GM19043 (cell line): ENCODE measurements around the gene LRIG1.

Experiments used
- ATAC-seq: cut with Tn5 transposase; IDR thresholded peaks from one replicate; pipeline ENCODE4 v1.9.1; 2021; ENCODE audit warnings: low read depth; ENCODE audit not compliant: unreplicated experiment

Gene LRIG1

GRCh38 chr3:66490984-66491383 is 9.8 kb downstream of the LRIG1 start:
- ATAC-seq = no peak

- ATAC-seq = peak; percentile 47
Observed at GRCh38 chr3:66490214-66490613, 10.6 kb downstream of the LRIG1 start.

DNA sequence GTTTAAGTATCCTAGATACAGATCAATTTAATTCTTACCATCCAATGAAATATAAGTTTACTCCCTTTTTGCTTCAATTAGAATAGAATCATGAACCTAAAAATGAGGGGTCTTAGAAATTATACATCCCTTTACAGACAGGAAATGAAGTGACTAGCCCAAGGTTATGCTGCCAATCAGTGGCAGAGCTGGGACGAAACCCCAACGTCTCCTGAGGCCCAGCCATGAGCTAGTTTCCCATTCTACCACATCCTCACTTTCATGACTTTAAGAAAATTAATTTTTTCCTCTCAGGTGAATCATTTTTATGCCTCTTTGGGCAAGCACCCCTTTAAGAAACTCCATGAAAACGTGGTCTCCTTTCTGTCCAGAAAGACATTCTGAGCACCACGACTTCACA is 11.2 kb downstream of the LRIG1 start:
- no peak for ATAC-seq

GRCh38 chr3:66489115-66489514 is 11.7 kb downstream of the LRIG1 start:
- no peak for ATAC-seq

DNA sequence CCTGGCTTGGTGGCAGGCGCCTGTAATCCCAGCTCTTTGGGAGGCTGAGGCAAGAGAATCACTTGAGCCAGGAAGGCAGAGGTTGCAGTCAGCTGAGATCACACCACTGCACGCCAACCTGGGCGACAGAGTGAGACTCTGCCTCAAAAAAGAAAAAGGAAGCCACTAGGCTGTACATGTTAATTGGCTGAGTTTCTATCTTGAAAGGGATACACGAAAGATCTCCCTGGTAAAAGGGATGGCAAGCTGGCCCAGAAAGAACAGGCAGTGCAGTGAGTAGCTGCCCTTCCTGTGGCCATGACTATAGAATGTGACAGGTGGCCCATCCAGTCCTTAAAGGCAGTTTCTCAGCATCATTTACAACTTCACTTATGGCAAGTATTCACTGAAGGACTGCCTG is 12.3 kb downstream of the LRIG1 start:
- ATAC-seq = no peak

- no peak for ATAC-seq
Observed at GRCh38 chr3:66487465-66487864, 13.4 kb downstream of the LRIG1 start.

- ATAC-seq = no peak
Observed at GRCh38 chr3:66486646-66487045, 14.2 kb downstream of the LRIG1 start.

- no peak for ATAC-seq
Observed at GRCh38 chr3:66486202-66486601, 14.6 kb downstream of the LRIG1 start.

GRCh38 chr3:66485291-66485968 is 15.4 kb downstream of the LRIG1 start:
- ATAC-seq = no peak

GRCh38 chr3:66484106-66484844 is 16.5 kb downstream of the LRIG1 start:
- no peak for ATAC-seq

GRCh38 chr3:66483409-66483906 is 17.4 kb downstream of the LRIG1 start:
- ATAC-seq = no peak

GRCh38 chr3:66483006-66483405 is 17.8 kb downstream of the LRIG1 start:
- ATAC-seq = no peak

DNA sequence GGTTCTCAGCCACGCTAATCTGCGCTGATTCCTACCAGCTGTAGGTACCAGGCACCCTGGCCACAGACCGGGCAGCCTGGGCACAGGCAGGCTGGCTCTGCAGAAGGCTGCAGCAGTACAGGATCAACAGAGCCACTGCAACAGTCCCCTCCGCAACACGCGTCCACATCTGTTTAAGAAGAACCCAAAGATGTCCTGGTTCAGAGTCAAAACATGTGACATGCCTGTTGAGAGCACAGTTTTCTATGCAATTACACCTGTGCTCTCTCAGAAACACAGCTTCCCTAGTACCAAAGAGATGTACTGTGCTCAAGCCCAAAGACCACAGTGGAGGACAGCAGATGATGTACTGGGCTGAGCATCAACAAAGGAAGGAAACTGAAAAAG is 18.8 kb downstream of the LRIG1 start:
- ATAC-seq = no peak

DNA sequence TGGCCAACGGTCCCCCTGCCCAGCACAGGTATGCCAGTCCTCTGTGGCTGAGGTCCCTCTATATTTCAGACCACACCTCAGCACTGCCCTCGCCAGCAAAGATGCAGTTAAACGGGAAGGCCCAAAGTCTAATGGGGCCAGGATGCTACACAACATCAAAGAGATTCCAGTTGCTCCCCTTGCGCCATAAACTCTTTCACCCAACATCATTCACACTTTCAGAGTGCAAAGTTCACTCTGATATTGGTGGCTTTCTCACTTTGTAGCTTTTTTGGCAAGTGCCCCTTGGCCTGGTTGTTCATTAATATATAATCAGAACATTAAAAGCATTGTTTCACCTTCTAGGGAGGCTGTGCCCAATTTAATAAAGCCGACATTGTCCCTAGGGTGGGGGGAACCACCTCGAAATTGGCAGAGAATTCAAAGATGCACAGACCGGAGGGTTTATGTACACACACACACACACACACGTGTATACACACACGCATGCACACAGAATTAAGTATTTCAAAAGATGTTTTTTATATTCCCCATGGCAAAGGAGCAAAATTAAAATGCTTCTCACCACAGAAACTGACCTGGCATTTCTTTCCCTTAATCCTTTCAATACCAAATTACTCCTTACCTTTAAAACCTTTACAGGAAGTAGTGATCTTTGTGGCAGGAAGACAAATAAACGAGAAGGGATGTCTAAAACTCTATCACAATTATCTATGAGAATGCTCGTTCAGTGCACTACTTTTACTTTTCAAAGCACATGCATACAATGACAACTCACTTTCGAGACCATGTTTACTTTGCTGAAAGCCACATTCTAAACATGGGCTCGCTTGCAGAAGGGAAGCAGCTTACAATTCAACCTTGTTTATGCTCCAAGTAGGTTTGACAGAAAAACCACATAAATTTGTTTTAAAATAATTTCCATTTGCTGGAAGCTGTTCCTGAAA is 19.5 kb downstream of the LRIG1 start:
- peak; percentile 7 for ATAC-seq

DNA sequence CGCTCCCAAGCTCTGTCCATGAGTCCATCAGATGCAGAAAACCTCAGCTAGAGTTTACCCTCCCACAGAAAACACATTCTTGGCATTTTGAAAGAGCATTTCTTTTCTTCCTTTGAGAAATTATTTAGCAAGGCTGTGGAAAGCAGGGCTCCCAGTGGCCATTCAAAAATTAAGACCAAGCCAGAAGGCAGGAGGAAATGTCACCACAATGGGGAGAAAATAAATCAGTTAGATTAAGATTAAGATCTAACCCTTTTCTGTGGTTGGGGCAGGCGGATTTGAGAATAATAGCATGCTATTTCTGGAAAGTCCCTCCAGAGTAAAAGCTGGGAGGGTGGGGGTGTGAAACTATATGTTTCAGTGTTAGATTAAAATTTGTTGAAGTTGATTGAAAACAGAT is 20.2 kb downstream of the LRIG1 start:
- peak; percentile 40 for ATAC-seq

DNA sequence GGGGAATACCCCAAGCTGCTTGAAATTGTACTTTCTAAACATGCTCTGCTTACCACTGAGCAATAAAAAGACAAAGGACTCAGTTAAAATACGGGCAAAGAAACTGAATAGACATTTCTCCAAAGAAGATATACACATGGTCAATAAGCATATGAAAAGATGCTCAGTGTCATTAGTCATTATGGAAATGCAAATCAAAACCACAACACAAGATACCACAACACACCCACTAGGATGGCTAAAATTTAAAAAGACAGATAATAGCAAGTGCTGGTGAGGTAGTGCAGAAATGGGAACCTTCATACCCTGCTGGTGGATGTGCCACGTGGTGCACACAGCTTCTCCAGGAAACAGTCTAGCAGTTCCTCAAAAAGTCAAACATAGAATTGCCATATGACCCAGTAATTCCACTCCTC is 21.3 kb downstream of the LRIG1 start:
- ATAC-seq = no peak

- no peak for ATAC-seq
Observed at GRCh38 chr3:66478960-66479359, 21.9 kb downstream of the LRIG1 start.

- no peak for ATAC-seq
Observed at GRCh38 chr3:66477856-66478255, 23.0 kb downstream of the LRIG1 start.

DNA sequence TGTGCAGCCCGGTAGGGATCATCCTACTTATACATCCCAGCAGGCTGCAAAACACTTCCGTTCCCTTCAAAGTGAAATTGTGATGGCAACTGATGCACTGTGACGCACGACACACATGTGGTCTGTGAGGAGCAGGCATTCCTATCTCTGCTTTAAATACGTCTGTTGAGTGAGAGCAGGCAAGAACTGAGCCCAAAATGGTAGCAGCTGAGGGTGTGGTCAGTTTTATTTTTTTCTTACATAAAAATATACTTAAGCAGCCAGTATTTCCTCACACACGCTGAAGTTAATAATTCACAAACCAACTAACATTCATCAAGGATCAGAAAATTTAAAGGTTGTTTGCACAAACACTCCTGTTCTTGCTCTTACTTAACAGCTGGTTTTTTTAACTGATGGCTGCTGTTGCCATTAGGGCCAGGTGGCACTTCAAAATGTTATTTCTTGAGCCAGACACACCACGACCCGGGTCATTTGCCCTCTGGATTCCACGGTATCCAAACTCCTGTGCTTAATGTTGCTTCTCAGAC is 23.9 kb downstream of the LRIG1 start:
- ATAC-seq = no peak

DNA sequence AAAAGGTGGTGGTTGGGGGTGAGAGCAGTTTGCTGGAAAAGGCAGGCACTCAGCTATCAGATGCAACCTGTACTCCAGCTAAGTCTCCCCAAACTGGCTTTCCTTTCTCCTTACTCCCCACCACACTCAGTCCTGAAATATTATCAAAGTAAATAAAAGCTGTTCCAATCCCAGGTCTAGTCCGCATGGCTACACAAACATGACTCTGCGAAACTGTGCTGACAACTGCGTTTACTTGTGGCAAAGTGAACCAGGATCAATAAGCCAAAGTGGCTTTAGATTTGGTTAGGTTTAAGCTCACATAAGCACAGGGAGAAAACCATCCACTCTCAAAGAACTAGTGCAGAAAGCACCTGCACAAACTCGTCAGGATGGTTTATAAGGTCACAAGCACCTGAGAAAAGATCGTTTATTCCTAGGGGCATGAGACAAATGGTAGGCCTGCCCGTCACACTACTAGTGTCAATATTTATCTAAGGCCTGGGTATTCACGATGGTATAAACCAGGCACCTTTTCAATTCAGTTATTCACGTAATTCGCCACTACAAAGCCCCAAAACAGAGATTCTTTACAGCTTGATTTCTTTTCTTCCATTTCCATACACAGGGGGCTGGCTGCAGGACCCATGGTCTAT is 25.3 kb downstream of the LRIG1 start:
- no peak for ATAC-seq
